A549 (cell line): ENCODE measurements around the gene KLF2. TPM values are rescaled to one million over a fixed set of nuclear protein-coding genes. Genes with fewer than 3 reads are reported as not detected.

ENCODE experiments used
- ATAC-seq, 2 experiments: fragments of 200-7000 bp in 1 of 2; fragments of >200 bp in 1 of 2; cut with Nextera tagmentation in 1 of 2; cut with Tn5 transposase in 1 of 2; 3 replicates each; pipeline versions ENCODE4 v1.8.0 to v1.9.1; 2018 to 2020; ENCODE audit warnings: mild to moderate bottlenecking in 1 of 2, moderate library complexity in 1 of 2
- CTCF ChIA-PET: fragments of 300-600 bp; sonication (Branson Sonifier 250); formaldehyde crosslinking; extraction: SDS; loops from one replicate; lab custom pipeline; 2021; ENCODE audit warnings: antibody characterized with exemption, inconsistent platforms; lab: Yijun Ruan, JAX
- POLR2A ChIA-PET: fragments of 350-600 bp; formaldehyde crosslinking; extraction: SDS; loops from one replicate; lab custom pipeline; 2021; ENCODE audit warnings: antibody characterized with exemption, inconsistent platforms; lab: Yijun Ruan, JAX
- DNase-seq, 2 experiments: peaks; one replicate each; pipeline versions ENCODE4 v3.0.0 to v3.0.0-alpha.2; 2011 to 2016; ENCODE audit warnings: low read depth in 1 of 2, low spot score in 1 of 2
- FAIRE-seq: peaks from 2 replicates; lab custom pipeline; 2011; peaks lifted over from hg19 to GRCh38; lab: Jason Lieb, UNC
- H3K27ac ChIP-seq, 2 experiments: fragments of >200 bp; sonication (Bioruptor Twin); formaldehyde crosslinking; 3 replicates each; pipeline ENCODE4 v1.5.1; 2016 to 2017
- H3K4me1 ChIP-seq: fragments of >200 bp; sonication (Bioruptor Twin); formaldehyde crosslinking; 3 replicates; pipeline ENCODE4 v1.6.1; 2016
- H3K4me2 ChIP-seq: fragments of >200 bp; sonication (Bioruptor Twin); formaldehyde crosslinking; 3 replicates; pipeline ENCODE4 v1.6.1; 2016
- H3K4me3 ChIP-seq: fragments of >200 bp; sonication (Bioruptor Twin); formaldehyde crosslinking; 3 replicates; pipeline ENCODE4 v1.5.1; 2016
- H3K9me3 ChIP-seq: fragments of >200 bp; sonication (Bioruptor Twin); formaldehyde crosslinking; 3 replicates; pipeline ENCODE4 v1.6.1; 2016
- CBX8 ChIP-seq: fragments of 200-600 bp; sonication (generic); IDR thresholded peaks from 2 replicates; pipeline ENCODE4 v1.6.1; 2016
- ESRRA ChIP-seq: fragments of 150-350 bp; IDR thresholded peaks from 2 replicates; pipeline ENCODE4 v1.6.1; 2014; ENCODE audit warnings: mild to moderate bottlenecking, low read length, borderline replicate concordance
- FOSB ChIP-seq: fragments of 250-450 bp; sonication (Bioruptor Pico); IDR thresholded peaks from 2 replicates; pipeline ENCODE4 v1.5.0; 2020; ENCODE audit warnings: mild to moderate bottlenecking, moderate library complexity
- FOSL2 ChIP-seq, 2 experiments: fragments of 450-650 bp in 1 of 2; fragments of >200 bp in 1 of 2; sonication (Bioruptor Twin) in 1 of 2; formaldehyde crosslinking; IDR thresholded peaks; 2 replicates each; pipeline versions ENCODE4 v1.5.0 to v1.6.1; 2016 to 2020; ENCODE audit warnings: mild to moderate bottlenecking in 1 of 2, moderate library complexity in 1 of 2
- GATA3 ChIP-seq: IDR thresholded peaks from 2 replicates; pipeline ENCODE4 v1.6.1; 2012; ENCODE audit warnings: borderline replicate concordance
- KDM1A ChIP-seq: fragments of 200-600 bp; sonication (generic); IDR thresholded peaks from 2 replicates; pipeline ENCODE4 v1.6.1; 2016; ENCODE audit warnings: low read depth, mild to moderate bottlenecking
- MAZ ChIP-seq: fragments of 150-350 bp; IDR thresholded peaks from 2 replicates; pipeline ENCODE4 v1.6.1; 2014; ENCODE audit warnings: antibody characterized with exemption, low read depth, low read length, borderline replicate concordance
- POLR2A ChIP-seq: IDR thresholded peaks from 2 replicates; pipeline ENCODE4 v1.6.1; 2012; ENCODE audit warnings: mild to moderate bottlenecking, low read length
- POLR2AphosphoS2 ChIP-seq: conservative IDR thresholded peaks from 2 replicates; pipeline ENCODE4 v1.6.1; 2012; ENCODE audit warnings: low read length, improper control_type of control experiment, inconsistent platforms
- RAD21 ChIP-seq, 2 experiments: fragments of >200 bp in 1 of 2; sonication (Bioruptor Twin) in 1 of 2; formaldehyde crosslinking in 1 of 2; IDR thresholded peaks in 1 of 2; conservative IDR thresholded peaks in 1 of 2; 2 replicates in 1 of 2; 3 replicates in 1 of 2; pipeline ENCODE4 v1.6.1; 2012 to 2018; ENCODE audit warnings: inconsistent platforms in 1 of 2
- SMC3 ChIP-seq: fragments of >200 bp; sonication (Bioruptor Twin); formaldehyde crosslinking; IDR thresholded peaks from 3 replicates; pipeline ENCODE4 v1.6.1; 2018; ENCODE audit warnings: inconsistent platforms
- SREBF2 ChIP-seq: fragments of 450-650 bp; IDR thresholded peaks from 2 replicates; pipeline ENCODE4 v1.6.1; 2014; ENCODE audit warnings: mild to moderate bottlenecking, moderate library complexity
- TP53 ChIP-seq: fragments of 250-450 bp; sonication (Bioruptor Pico); IDR thresholded peaks from 2 replicates; pipeline ENCODE4 v1.5.0; 2021; ENCODE audit warnings: mild to moderate bottlenecking, moderate library complexity
- ZFP36 ChIP-seq: fragments of 450-650 bp; IDR thresholded peaks from 2 replicates; pipeline ENCODE4 v1.6.1; 2014; ENCODE audit warnings: borderline replicate concordance; ENCODE audit not compliant: partially characterized antibody
- WGBS: methylation state at CpG from one replicate; pipeline ENCODE4 v1.1.6; 2017; ENCODE audit errors: missing lambda C conversion rate; 5-methylcytosine and 5-hydroxymethylcytosine counted together
- polyA plus RNA-seq, 4 experiments: library from polyadenylated mRNA; depleted of rRNA in 3 of 4; stranded (reverse); fragments of >200 nt; fragmentation: RNase III in 1 of 4; extraction: RNeasy Plus Mini Kit Qiagen cat#74134 plus additional on column Dnase treatment in 1 of 4; gene quantifications; 2 replicates in 3 of 4; 3 replicates in 1 of 4; pipeline ENCODE4 v1.2.3, GENCODE V29; 2011 to 2017
- TF ChIP-seq, protein P1 (sequence below): fragments of >200 bp; sonication (Bioruptor Twin); formaldehyde crosslinking; IDR thresholded peaks from 3 replicates; pipeline ENCODE4 v1.5.1; 2016
- TF ChIP-seq, protein P2 (sequence below): fragments of 250-450 bp; sonication (Bioruptor Pico); IDR thresholded peaks from 2 replicates; pipeline ENCODE4 v1.5.0; 2021; ENCODE audit warnings: mild to moderate bottlenecking, moderate library complexity, borderline replicate concordance
- TF ChIP-seq, protein P3 (sequence below): fragments of 200-600 bp; sonication (generic); IDR thresholded peaks from 2 replicates; pipeline ENCODE4 v1.6.1; 2016; ENCODE audit warnings: antibody characterized with exemption, mild to moderate bottlenecking, moderate library complexity

Gene KLF2
- polyA plus RNA-seq, 2 of the 4 experiments (the other 2 are of a cell fraction), result 3.4 to 6.9 TPM

DNA sequence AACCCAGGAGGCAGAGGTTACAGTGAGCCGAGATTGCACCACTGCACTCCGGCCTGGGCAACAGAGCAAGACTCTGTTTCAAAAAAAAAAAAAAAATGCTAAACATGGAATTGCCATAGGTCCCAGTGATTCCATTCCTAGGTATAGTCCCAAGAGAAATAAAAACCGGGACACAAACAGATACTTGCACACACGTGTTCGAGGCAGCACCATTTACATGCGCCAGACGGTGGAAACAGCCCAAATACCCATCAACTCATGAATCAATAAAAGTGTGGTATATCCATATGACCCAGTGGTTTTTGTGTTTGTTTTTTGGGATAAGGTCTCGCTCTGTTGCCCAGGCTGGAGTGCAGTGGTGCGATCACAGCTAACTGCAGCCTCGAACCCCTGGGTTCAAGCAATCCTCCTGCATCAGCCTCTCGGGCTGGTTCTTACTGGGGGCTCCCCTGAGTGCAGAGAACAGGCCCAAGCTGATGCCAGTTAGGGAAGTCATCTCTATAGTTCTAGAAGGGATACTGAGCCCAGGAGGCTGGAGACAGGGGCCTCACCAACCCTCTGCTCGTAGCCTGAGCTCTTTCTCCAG lies 8.5 kb downstream of the KLF2 start:
- peaks cover 17% of the 10 kb centered on the region for H3K4me1 ChIP-seq
- POLR2A ChIA-PET, result no interaction called here
- no peak overlapping the region for H3K4me2 ChIP-seq
- 89% methylated on average over 12 of the region's 12 CpGs for WGBS
- TF ChIP-seq CBX8 (no peak), POLR2AphosphoS2 (peak; percentile 90), FOSB (CRISPR knock-in tag) (no peak)
- TF ChIP-seq, protein P1, sequence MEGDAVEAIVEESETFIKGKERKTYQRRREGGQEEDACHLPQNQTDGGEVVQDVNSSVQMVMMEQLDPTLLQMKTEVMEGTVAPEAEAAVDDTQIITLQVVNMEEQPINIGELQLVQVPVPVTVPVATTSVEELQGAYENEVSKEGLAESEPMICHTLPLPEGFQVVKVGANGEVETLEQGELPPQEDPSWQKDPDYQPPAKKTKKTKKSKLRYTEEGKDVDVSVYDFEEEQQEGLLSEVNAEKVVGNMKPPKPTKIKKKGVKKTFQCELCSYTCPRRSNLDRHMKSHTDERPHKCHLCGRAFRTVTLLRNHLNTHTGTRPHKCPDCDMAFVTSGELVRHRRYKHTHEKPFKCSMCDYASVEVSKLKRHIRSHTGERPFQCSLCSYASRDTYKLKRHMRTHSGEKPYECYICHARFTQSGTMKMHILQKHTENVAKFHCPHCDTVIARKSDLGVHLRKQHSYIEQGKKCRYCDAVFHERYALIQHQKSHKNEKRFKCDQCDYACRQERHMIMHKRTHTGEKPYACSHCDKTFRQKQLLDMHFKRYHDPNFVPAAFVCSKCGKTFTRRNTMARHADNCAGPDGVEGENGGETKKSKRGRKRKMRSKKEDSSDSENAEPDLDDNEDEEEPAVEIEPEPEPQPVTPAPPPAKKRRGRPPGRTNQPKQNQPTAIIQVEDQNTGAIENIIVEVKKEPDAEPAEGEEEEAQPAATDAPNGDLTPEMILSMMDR, result no peak
- TF ChIP-seq, all 56 proteins: peak for 1
- Histone ChIP-seq H3K27ac (no peak overlapping the region), H3K9me3 (no peaks in the 10 kb centered on the region), H3K4me3 (no peak overlapping the region)
- ATAC-seq (no peak), FAIRE-seq (no peak), DNase-seq (no peak)
- CTCF ChIA-PET, result no interaction called here

DNA sequence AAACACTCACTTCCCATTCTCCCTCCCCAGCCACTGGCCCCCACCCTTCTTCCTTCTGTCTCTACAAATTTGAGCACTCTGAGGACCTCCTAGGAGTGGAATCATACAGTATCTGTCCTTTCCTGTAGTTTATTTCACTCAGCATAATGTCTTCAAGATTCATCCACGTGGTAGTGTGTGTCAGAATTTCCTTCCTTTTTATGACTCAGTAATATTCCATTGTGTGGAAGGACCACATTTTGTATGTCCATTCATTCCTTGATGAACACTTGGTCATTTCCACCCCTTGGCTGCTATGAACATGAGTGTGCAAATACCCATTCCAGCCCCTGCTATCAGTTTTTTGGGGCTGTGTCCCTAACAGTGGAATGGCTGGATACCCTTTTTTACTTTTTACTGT lies 9.8 kb downstream of the KLF2 start:
- H3K9me3 ChIP-seq, result no peaks in the 10 kb centered on the region
- no peak for FAIRE-seq
- H3K27ac ChIP-seq, result no peak overlapping the region
- peaks cover 28% of the 10 kb centered on the region for H3K4me1 ChIP-seq
- TF ChIP-seq, protein P2, sequence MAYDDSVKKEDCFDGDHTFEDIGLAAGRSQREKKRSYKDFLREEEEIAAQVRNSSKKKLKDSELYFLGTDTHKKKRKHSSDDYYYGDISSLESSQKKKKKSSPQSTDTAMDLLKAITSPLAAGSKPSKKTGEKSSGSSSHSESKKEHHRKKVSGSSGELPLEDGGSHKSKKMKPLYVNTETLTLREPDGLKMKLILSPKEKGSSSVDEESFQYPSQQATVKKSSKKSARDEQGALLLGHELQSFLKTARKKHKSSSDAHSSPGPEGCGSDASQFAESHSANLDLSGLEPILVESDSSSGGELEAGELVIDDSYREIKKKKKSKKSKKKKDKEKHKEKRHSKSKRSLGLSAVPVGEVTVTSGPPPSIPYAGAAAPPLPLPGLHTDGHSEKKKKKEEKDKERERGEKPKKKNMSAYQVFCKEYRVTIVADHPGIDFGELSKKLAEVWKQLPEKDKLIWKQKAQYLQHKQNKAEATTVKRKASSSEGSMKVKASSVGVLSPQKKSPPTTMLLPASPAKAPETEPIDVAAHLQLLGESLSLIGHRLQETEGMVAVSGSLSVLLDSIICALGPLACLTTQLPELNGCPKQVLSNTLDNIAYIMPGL (CRISPR knock-in tag), result no peak
- TF ChIP-seq ESRRA (no peak), SMC3 (no peak), FOSL2 (IDR thresholded peaks at IDR 0.05) (no peak), FOSL2 (CRISPR knock-in tag; IDR thresholded peaks at IDR 0.05) (no peak), ZFP36 (no peak), RAD21 (conservative IDR thresholded peaks at IDR 0.05 in 1 of 2, IDR thresholded peaks at IDR 0.05 in 1 of 2) (no peak), SREBF2 (no peak), POLR2A (no peak), GATA3 (no peak), KDM1A (no peak), MAZ (no peak), CBX8 (no peak), POLR2AphosphoS2 (no peak), TP53 (CRISPR knock-in tag) (no peak)
- TF ChIP-seq, protein P1, result no peak
- TF ChIP-seq, protein P3, sequence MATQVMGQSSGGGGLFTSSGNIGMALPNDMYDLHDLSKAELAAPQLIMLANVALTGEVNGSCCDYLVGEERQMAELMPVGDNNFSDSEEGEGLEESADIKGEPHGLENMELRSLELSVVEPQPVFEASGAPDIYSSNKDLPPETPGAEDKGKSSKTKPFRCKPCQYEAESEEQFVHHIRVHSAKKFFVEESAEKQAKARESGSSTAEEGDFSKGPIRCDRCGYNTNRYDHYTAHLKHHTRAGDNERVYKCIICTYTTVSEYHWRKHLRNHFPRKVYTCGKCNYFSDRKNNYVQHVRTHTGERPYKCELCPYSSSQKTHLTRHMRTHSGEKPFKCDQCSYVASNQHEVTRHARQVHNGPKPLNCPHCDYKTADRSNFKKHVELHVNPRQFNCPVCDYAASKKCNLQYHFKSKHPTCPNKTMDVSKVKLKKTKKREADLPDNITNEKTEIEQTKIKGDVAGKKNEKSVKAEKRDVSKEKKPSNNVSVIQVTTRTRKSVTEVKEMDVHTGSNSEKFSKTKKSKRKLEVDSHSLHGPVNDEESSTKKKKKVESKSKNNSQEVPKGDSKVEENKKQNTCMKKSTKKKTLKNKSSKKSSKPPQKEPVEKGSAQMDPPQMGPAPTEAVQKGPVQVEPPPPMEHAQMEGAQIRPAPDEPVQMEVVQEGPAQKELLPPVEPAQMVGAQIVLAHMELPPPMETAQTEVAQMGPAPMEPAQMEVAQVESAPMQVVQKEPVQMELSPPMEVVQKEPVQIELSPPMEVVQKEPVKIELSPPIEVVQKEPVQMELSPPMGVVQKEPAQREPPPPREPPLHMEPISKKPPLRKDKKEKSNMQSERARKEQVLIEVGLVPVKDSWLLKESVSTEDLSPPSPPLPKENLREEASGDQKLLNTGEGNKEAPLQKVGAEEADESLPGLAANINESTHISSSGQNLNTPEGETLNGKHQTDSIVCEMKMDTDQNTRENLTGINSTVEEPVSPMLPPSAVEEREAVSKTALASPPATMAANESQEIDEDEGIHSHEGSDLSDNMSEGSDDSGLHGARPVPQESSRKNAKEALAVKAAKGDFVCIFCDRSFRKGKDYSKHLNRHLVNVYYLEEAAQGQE, result no peak
- ATAC-seq, result no peak
- ChIA-PET CTCF (interaction anchor here (0.9 to 1.8 kb wide), 2 partner anchors 29 to 49 kb away, joined by 3 to 6 read pairs; no protein-coding TSS in a partner anchor), POLR2A (no interaction called here)
- no peak overlapping the region for H3K4me2 ChIP-seq
- no peak overlapping the region for H3K4me3 ChIP-seq
- 37% methylated on average over 1 of the region's 1 CpG for WGBS
- DNase-seq, result no peak
